ENCODE results near the gene SPTA1.

Gene SPTA1

GRCh38 chr1:158685085-158685484 is 1.4 kb downstream of the SPTA1 start:
- DNase-seq: no peak

- DNase-seq: no peak
Measured at GRCh38 chr1:158681606-158682005, 4.9 kb downstream of the SPTA1 start.

DNA sequence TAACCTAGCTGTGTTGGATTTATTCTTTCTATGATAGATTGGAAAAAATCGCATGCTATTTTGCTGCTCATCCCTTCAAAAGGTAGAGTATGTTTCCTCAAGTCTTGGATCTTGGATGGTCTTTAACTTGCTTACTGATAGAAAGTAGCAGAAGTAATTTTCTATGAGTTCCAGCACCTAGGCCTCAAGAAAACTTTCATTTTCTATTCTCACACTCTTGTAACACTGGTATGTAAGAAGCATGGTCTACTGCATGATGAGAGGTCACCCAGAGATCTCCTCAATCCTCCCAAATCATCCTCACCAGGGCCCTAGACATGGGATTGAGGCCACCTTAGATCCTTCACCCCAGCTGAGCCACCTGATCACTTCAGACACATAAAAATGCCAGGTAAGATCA is 7.2 kb downstream of the SPTA1 start:
- DNase-seq: no peak

GRCh38 chr1:158675563-158676323 is 10.8 kb downstream of the SPTA1 start:
- DNase-seq: no peak

GRCh38 chr1:158674302-158674701 is 12.2 kb downstream of the SPTA1 start:
- DNase-seq: no peak

DNA sequence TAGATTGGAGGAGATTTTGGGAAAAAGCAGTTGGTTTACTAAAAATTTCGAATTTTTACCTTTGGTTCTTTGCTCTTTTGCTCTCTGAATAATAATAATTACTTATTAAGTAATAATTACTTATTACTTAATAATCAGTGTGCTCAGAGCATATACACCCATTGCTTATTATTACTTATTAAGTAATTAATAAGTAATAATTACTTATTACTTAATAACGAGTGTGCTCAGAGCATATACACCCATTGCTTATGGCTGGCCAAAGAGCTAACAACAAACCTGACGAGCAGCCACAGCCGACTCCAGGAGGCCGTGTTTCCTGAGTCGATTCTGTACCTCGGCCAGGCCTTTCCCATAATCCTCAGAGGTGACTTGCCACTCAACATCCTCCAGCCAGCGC is 20.5 kb downstream of the SPTA1 start:
- DNase-seq: no peak

DNA sequence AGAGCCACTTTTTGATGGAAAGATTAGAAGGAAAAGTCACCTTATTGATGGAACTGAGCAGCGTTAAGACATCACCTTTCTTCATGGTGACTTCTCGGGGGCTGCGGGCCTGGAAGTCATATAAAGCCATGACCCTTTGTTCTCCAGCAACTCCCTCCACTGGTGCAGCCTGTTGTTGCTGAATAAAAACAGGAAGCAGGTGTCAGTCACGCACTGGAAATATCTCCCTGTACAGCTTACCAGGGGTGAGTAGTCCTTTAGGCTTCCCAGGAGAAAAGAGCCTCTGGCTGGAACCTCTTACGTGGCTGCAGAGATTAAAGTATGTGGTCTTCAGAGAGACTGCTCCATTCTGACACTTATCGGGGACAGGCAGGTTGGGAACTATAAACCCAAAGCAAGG is 31.9 kb downstream of the SPTA1 start:
- no peak for DNase-seq

DNA sequence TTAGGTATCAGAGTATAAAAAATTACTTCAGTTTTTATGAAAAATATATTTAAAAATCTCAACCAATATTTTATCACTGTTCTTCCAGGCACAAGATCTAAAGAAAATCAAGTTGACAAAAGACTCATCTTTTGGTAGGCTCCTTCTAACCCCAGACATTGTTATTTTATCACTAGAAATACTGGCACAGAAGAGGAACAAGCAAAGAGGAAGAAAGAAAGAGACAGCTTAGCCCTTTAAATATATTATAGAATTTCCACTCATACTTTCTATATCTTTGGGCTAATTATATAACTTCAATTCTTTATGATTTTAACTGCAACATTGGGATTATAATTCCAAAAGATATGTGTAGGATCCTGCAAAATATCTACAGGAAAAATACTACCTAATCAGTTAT is 32.4 kb downstream of the SPTA1 start:
- DNase-seq: no peak

- DNase-seq: no peak
Measured at GRCh38 chr1:158652721-158653334, 33.7 kb downstream of the SPTA1 start.

DNA sequence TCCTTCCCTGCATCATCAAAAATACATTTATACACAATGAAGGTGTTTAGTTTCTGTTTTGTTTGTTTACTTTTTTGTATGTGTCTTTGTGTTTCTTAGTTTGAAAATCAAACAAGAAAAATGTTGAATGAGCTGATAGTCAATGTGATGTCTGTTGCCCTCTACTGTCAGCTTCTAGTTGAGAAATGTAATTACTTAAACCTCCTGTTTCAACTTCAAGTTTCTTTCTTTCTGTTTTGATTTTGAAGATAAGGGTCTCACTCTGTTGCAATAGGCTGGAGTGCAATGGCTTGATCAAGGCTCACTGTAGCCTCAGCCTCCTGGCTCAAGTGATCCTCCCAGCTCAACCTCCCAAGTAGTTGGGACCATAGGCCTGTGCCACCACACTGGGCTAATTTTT is 37.5 kb downstream of the SPTA1 start:
- no peak for DNase-seq

DNA sequence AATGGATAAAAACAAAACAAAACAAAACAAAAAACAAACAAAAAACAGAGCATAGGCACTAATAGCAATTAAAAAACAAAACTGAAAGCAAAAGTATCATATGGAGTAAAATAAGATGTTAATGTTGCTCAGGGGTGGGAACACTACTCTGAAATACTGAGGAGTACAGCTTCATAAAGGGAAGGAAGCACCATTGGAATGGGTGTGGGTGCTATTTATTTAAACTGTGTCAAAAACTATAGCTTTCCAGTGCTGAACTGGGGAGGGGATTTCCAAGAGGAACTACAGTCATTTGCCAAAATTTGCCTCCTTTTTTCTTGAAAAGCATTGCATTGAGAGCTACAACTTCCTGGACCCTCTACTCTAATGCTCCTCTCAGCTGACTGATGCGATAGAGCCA is 40.0 kb downstream of the SPTA1 start:
- DNase-seq: no peak

DNA sequence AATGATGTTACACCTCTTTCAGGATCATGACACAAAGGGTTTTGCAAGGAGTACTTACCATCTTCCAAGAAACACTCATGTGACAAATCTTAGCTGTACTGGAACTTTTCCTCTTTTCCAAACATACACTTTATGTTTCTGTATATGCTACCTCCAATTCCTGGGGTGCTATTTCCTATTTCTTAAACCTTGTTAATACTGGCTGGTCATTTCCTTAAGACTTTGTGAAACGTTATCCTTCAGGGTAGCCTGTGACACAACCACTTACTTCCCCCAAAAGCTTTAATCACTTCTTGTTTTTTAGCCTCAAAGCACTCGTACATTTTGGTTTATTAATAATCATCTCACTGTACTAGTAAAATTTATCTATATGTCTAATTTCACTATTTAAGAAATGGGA is 42.1 kb downstream of the SPTA1 start:
- no peak for DNase-seq

GRCh38 chr1:158638904-158639303 is 47.6 kb downstream of the SPTA1 start:
- no peak for DNase-seq

GRCh38 chr1:158638146-158638545 is 48.4 kb downstream of the SPTA1 start:
- DNase-seq: no peak

- no peak for DNase-seq
Measured at GRCh38 chr1:158613764-158614163, 72.8 kb downstream of the SPTA1 start.

GRCh38 chr1:158611916-158612315 is 74.6 kb downstream of the SPTA1 start:
- no peak for DNase-seq

DNA sequence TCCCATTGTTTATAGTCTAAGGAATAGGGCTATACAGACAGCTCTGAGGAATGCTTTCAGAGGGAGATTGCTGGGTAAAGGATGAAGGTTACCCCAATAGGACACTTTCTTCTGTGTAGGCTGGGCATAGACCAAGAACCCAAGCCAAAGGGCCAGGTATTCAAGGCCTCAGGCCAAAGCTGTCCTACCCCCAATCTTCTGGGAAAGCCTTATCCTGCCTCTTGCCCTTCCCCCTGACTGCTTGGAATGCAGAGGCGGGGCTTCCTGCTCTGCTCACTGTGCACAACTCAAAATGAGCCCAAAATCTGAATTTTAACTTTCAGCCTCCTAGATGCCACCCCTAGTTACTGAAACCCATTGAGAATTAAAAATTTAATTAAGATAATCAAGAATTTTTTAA is 79.2 kb downstream of the SPTA1 start:
- DNase-seq: no peak

DNA sequence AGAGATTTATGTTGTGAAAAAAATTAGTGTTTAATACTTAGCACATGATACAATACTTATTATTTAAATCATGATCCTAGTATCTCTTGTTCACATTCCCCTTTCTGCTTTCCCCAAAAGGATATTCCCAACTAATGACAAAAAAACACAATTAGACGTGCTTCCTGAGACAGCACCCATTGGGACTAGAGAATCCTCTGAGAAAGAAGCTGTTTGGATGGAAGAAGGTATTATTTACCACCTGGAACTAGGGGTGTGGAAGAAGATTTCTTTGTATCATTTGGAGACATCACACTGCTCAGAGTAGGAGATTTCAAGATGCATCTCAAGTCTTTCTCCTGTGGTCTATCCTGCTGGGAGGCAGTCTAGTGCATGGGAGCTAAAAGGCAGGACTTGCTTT is 81.5 kb downstream of the SPTA1 start, which contains the start of gene OR10Z1:
OR10Z1 (plus strand) TSS at position 301 of the 400 bp plus-strand sequence. CDS start 1,171 bp downstream, outside the sequence.
- no peak for DNase-seq

DNA sequence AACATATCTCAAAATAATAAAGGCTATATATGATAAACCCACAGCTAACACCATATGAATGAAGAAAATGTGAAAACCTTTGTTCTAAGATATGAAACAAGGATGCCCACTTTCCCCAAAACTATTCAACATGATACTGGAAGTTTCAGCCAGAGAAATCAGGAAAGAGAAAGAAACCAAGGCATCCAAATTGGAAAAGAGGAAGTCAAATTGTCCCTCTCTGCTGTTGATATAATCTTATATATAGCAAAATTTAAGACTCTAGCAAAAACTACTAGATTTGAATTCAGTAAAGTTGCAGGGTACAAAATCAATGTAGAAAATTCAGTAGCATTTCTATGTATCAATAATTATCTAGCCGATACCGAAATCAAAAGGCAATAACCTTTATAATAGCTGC is 85.8 kb downstream of the SPTA1 start:
- DNase-seq: no peak

GRCh38 chr1:158586942-158587341 is 99.6 kb downstream of the SPTA1 start:
- no peak for DNase-seq

- DNase-seq: no peak
Measured at GRCh38 chr1:158583962-158584361, 102.6 kb downstream of the SPTA1 start.

DNA sequence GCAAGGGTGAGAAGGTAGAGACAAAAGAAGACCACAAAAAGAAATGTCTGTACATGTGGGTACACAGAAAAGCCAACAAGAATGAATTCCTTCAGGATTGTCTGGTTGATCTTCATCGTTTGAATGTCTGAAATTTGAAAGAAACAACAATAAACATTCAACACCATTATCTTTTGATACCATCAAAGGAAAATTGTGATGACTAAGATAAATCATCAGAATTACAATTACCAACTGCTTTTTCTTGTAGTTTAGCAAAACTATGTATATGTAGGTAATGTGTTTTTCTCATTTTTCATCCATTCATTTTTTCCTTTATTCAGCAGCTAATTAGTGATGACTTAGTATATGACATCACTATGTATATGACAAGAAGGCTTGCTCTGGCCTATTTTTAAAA is 106.8 kb downstream of the SPTA1 start, which contains the start of gene OR10X1:
OR10X1 (minus strand) TSS at position 167 of the 400 bp plus-strand sequence; CDS start at position 167, 0 bp downstream.
- no peak for DNase-seq

GRCh38 chr1:158577561-158577960 is 109.0 kb downstream of the SPTA1 start:
- no peak for DNase-seq

- DNase-seq: no peak
Measured at GRCh38 chr1:158572226-158572625, 114.3 kb downstream of the SPTA1 start.

Data from fibroblast of skin of abdomen (primary cell).